Sigmoid colon (tissue), 7 donors: ENCODE measurements around the gene CLDN7. TPM values are rescaled to one million over a fixed set of nuclear protein-coding genes. Genes with fewer than 3 reads are reported as not detected.

Experiments used
- DNase-seq: peaks from one replicate; pipeline ENCODE4 v3.0.0-alpha.2; 2019
- H3K27ac ChIP-seq, 4 donors: fragments of 200-600 bp; sonication (generic); one replicate each; pipeline ENCODE4 v1.5.1; 2016 to 2019; ENCODE audit warnings: mild to moderate bottlenecking in 1 of 4
- H3K27me3 ChIP-seq, 3 donors: fragments of 200-600 bp; sonication (generic); one replicate each; pipeline ENCODE4 v1.5.1; 2019; ENCODE audit warnings: mild to moderate bottlenecking in 1 of 3
- H3K36me3 ChIP-seq, 4 donors: fragments of 200-600 bp; sonication (generic); one replicate each; pipeline ENCODE4 v1.5.1; 2016 to 2019
- H3K4me1 ChIP-seq, 4 donors: fragments of 200-600 bp; sonication (generic); one replicate each; pipeline ENCODE4 v1.5.1; 2017 to 2019
- H3K4me3 ChIP-seq, 4 donors: fragments of 200-600 bp; sonication (generic); one replicate each; pipeline ENCODE4 v1.5.1; 2017 to 2019; ENCODE audit warnings: mild to moderate bottlenecking in 2 of 4, moderate library complexity in 1 of 4
- H3K9me3 ChIP-seq, 4 donors: fragments of 200-600 bp in 3 of 4; sonication (generic) in 3 of 4; one replicate each; pipeline versions ENCODE4 v1.5.1 to v1.6.1; 2013 to 2019
- CTCF ChIP-seq, 4 experiments: fragments of 450-650 bp in 3 of 4; fragments of 200-600 bp in 1 of 4; IDR thresholded peaks; one replicate each; pipeline ENCODE4 v1.5.1; 2016 to 2019; ENCODE audit warnings: antibody characterized with exemption in 4 of 4, mild to moderate bottlenecking in 3 of 4, moderate library complexity in 2 of 4
- EP300 ChIP-seq, 4 donors: sonication (generic); formaldehyde crosslinking; IDR thresholded peaks; one replicate each; pipeline ENCODE4 v1.6.1; 2017; ENCODE audit warnings: antibody characterized with exemption in 4 of 4
- POLR2A ChIP-seq, 2 donors: fragments of 450-650 bp; IDR thresholded peaks; one replicate each; pipeline ENCODE4 v1.6.1; 2016; ENCODE audit warnings: antibody characterized with exemption in 2 of 2, mild to moderate bottlenecking in 2 of 2, moderate library complexity in 2 of 2
- POLR2AphosphoS5 ChIP-seq, 4 donors: sonication (generic); formaldehyde crosslinking; IDR thresholded peaks; one replicate each; pipeline ENCODE4 v1.6.1; 2017; ENCODE audit warnings: antibody characterized with exemption in 4 of 4
- WGBS, 2 donors: extraction: QIAGEN DNeasy Blood & Tissue Kit; methylation state at CpG; one replicate each; pipeline ENCODE4 v1.1.7; 2013; 5-methylcytosine and 5-hydroxymethylcytosine counted together
- intact Hi-C: fragments of 100-400 bp; cut with DNase I; formaldehyde crosslinking; loops from one replicate; pipeline ENCODE4 v1.15.1; 2023
- polyA plus RNA-seq, 3 donors: library from polyadenylated mRNA; stranded (reverse); fragments of 200-250 nt; gene quantifications; one replicate each; pipeline ENCODE4 v1.2.3, GENCODE V29; 2013
- total RNA-seq, 4 donors: library from RNA; depleted of rRNA; stranded (reverse); fragments of >200 nt; gene quantifications; one replicate each; pipeline ENCODE4 v1.1.0, GENCODE V29; 2016
- donor health status: healthy with polysubstance abuse.
- donor health status: Bipolar disorder and iron deficiency.
- donor health status: healthy.

CLDN7 gene
- total and polyA plus RNA-seq, 7 donors: 1.1 to 963 (median 91.7) TPM; not detected in 1

GRCh38 chr17:7240375-7240774 is 21.9 kb downstream of the CLDN7 start:
- H3K4me3 ChIP-seq: peak overlapping the region in 3 of 4 donors; percentile 19 to 100 (median 100)
- no peak for DNase-seq
- no peaks in the 10 kb centered on the region for H3K27me3 ChIP-seq
- H3K9me3 ChIP-seq: no peaks in the 10 kb centered on the region
- H3K36me3 ChIP-seq: peaks cover 13 to 51% (median 26%) of the 10 kb centered on the region in 4 donors
- intact Hi-C loops: loop anchor here (5.0 kb wide), 3 partner anchors 67 to 602 kb away; partner anchors contain the start of genes EIF5A and TMEM256
- TF ChIP-seq EP300 (IDR thresholded peaks at IDR 0.05) (no peak), POLR2AphosphoS5 (IDR thresholded peaks at IDR 0.05) (no peak), POLR2A (IDR thresholded peaks at IDR 0.05) (no peak), CTCF (IDR thresholded peaks at IDR 0.05) (no peak)
- WGBS, 2 donors: 55 to 64% methylated on average over 4 of the region's 4 CpGs
- peaks cover 0 to 45% (median 44%) of the 10 kb centered on the region in 4 donors for H3K4me1 ChIP-seq
- peak overlapping the region; percentile 96 to 99 (median 98) for H3K27ac ChIP-seq

GRCh38 chr17:7239091-7240027 is 22.9 kb downstream of the CLDN7 start, which contains the start of gene PHF23:
Gene PHF23, minus strand, starts transcription at chr17:7239457. Its CDS starts 178 bp downstream, at chr17:7239279.
- H3K27ac ChIP-seq: peak within 1 kb of the TSS; percentile 98 to 100 (median 99)
- H3K4me3 ChIP-seq: peak within 1 kb of the TSS; percentile 95 to 100 (median 100)
- H3K4me1 ChIP-seq: peaks cover 0 to 55% (median 54%) of the 10 kb centered on the region in 4 donors
- H3K9me3 ChIP-seq: no peaks in the 10 kb centered on the region
- DNase-seq: peak; percentile 100
- TF ChIP-seq POLR2AphosphoS5 (IDR thresholded peaks at IDR 0.05) (peak; percentile 71 to 88 (median 82)), POLR2A (IDR thresholded peaks at IDR 0.05) (peak; percentile 61 to 84), EP300 (IDR thresholded peaks at IDR 0.05) (peak in 1 of 4 donors; percentile 62), CTCF (IDR thresholded peaks at IDR 0.05) (no peak)
- 1% methylated on average over 72 of the region's 72 CpGs for WGBS, 2 donors
- H3K36me3 ChIP-seq: peaks cover 6 to 46% (median 25%) of the 10 kb centered on the region in 4 donors
- intact Hi-C loops: loop anchor here (5.0 kb wide), 3 partner anchors 68 to 603 kb away; partner anchors contain the start of genes EIF5A and TMEM256
- no peaks in the 10 kb centered on the region for H3K27me3 ChIP-seq

GRCh38 chr17:7238420-7239090 is 23.7 kb downstream of the CLDN7 start:
- H3K4me1 ChIP-seq: peaks cover 0 to 54% (median 51%) of the 10 kb centered on the region in 4 donors
- H3K9me3 ChIP-seq: no peaks in the 10 kb centered on the region
- peak; percentile 79 for DNase-seq
- no peaks in the 10 kb centered on the region for H3K27me3 ChIP-seq
- TF ChIP-seq CTCF (IDR thresholded peaks at IDR 0.05) (no peak), POLR2A (IDR thresholded peaks at IDR 0.05) (no peak), EP300 (IDR thresholded peaks at IDR 0.05) (no peak), POLR2AphosphoS5 (IDR thresholded peaks at IDR 0.05) (no peak)
- 1 to 2% methylated on average over 39 of the region's 39 CpGs for WGBS, 2 donors
- H3K4me3 ChIP-seq: peak overlapping the region; percentile 95 to 100 (median 100)
- intact Hi-C loops: no loop called here
- H3K36me3 ChIP-seq: peaks cover 0 to 38% (median 22%) of the 10 kb centered on the region in 4 donors
- peak overlapping the region; percentile 98 to 100 (median 98) for H3K27ac ChIP-seq

- Histone ChIP-seq H3K27me3 (no peaks in the 10 kb centered on the region), H3K36me3 (peaks cover 0 to 37% (median 22%) of the 10 kb centered on the region in 4 donors), H3K9me3 (no peaks in the 10 kb centered on the region), H3K4me1 (peaks cover 0 to 56% (median 53%) of the 10 kb centered on the region in 4 donors), H3K27ac (peak overlapping the region; percentile 98 to 100 (median 98)), H3K4me3 (peak overlapping the region; percentile 95 to 100 (median 100))
- TF ChIP-seq POLR2A (IDR thresholded peaks at IDR 0.05): no peak
- TF ChIP-seq POLR2AphosphoS5 (IDR thresholded peaks at IDR 0.05): no peak
- TF ChIP-seq EP300 (IDR thresholded peaks at IDR 0.05): no peak
- TF ChIP-seq CTCF (IDR thresholded peaks at IDR 0.05): no peak
- intact Hi-C loops: no loop called here
- 1 to 2% methylated on average over 73 of the region's 73 CpGs for WGBS, 2 donors
- peak; percentile 93 for DNase-seq
Measured at GRCh38 chr17:7237761-7238419, 24.4 kb downstream of the CLDN7 start.
